Stomach smooth muscle (tissue), 2 donors: ENCODE measurements around the gene UBR3.

Source experiments
- H3K27ac ChIP-seq: one replicate; pipeline ENCODE4 v1.7.0; 2013; ENCODE audit warnings: mild to moderate bottlenecking, low read length, inconsistent platforms
- H3K27me3 ChIP-seq, 2 donors: one replicate each; pipeline ENCODE4 v1.7.0; 2013; ENCODE audit warnings: low read length in 2 of 2; ENCODE audit not compliant: insufficient read depth in 2 of 2, control insufficient read depth in 1 of 2
- H3K36me3 ChIP-seq, 2 donors: one replicate each; pipeline ENCODE4 v1.7.0; 2013; ENCODE audit warnings: low read length in 2 of 2; ENCODE audit not compliant: control insufficient read depth in 2 of 2, insufficient read depth in 2 of 2
- H3K4me1 ChIP-seq: one replicate; pipeline ENCODE4 v1.7.0; 2013; ENCODE audit warnings: low read length; ENCODE audit not compliant: control insufficient read depth, insufficient read depth
- H3K4me3 ChIP-seq, 2 donors: one replicate each; pipeline ENCODE4 v1.7.0; 2013; ENCODE audit warnings: low read length in 2 of 2
- H3K9ac ChIP-seq, 2 donors: one replicate each; pipeline ENCODE4 v1.7.0; 2013; ENCODE audit warnings: low read length in 2 of 2, mild to moderate bottlenecking in 1 of 2
- H3K9me3 ChIP-seq, 2 donors: one replicate each; pipeline ENCODE4 v1.7.0; 2013; ENCODE audit warnings: low read length in 2 of 2; ENCODE audit not compliant: control insufficient read depth in 2 of 2
- donor health status: healthy.
- donor health status: Pancreatic carcinoma.

The UBR3 gene

GRCh38 chr2:170077830-170078569 is 250.7 kb downstream of the UBR3 start:
- Histone ChIP-seq H3K9ac (no peak overlapping the region), H3K36me3 (peaks cover 3 to 9% of the 10 kb centered on the region in 2 donors), H3K9me3 (no peaks in the 10 kb centered on the region), H3K27ac (no peak overlapping the region), H3K27me3 (no peaks in the 10 kb centered on the region), H3K4me1 (no peaks in the 10 kb centered on the region), H3K4me3 (no peak overlapping the region)

GRCh38 chr2:170084820-170085491 is 257.7 kb downstream of the UBR3 start:
- Histone ChIP-seq H3K4me1 (peaks cover 3% of the 10 kb centered on the region), H3K36me3 (peaks cover 6 to 11% of the 10 kb centered on the region in 2 donors), H3K9me3 (no peaks in the 10 kb centered on the region), H3K4me3 (no peak overlapping the region), H3K27me3 (no peaks in the 10 kb centered on the region), H3K27ac (no peak overlapping the region), H3K9ac (no peak overlapping the region)

DNA sequence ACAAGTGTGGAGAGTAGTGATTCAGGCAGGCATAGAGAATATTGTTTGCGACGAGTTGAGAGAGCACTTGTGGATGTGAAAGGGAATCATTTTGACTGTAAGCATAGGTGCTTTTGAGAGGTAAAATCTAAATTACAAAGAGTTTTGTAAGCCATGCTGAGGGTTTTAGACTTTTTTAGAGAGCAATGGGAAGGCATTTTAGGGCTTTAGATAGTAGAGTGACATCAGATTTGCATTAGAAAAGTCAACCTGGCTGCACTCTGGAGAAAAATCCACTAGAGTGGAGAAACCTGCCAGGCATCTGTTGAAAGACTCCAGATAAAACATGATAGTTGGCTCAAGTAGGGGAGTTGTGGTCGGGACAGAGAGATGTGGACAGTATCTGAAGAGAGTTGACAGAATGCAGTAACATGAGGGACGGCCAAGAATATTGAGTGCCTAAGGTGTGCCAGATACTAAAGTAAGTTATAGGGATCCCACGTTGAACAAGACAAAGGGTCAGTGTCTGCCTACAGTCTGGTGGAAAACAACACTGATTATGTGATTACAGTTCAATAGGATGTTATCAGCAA is 258.9 kb downstream of the UBR3 start:
- no peak overlapping the region for H3K27ac ChIP-seq
- no peak overlapping the region for H3K9ac ChIP-seq
- peaks cover 3% of the 10 kb centered on the region for H3K4me1 ChIP-seq
- no peaks in the 10 kb centered on the region for H3K27me3 ChIP-seq
- no peak overlapping the region for H3K4me3 ChIP-seq
- no peaks in the 10 kb centered on the region for H3K9me3 ChIP-seq
- H3K36me3 ChIP-seq = peaks cover 6 to 7% of the 10 kb centered on the region in 2 donors

DNA sequence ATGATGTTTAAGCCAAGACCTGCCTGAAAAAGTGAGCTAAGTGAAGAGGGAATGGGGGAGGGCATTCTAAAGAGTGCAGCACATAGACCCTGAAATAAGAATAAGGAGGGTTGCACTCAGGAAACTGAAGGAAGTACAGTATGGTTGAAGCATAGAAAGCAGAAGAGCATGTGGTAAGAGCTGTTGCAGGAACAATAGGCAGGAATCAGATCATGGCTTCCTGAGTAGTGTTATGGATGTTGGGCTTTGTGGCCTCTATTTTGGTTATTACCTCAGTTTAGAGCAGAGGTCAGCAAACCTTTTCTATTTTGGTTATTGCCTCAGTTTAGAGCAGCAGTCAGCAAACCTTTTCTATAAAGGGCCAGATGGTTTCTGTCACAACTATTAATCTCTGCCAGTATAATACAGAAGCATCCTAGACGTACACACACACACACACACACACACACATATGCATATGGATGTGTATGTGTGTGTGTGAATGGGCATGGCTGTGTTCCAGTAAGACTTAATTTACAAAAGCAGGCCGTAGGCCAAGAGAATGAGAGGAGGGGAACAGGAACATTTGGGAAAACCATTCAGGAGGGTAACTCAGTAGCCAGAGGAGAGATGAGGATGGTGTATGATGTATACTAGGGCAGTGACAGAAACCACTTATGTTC is 259.6 kb downstream of the UBR3 start:
- no peak overlapping the region for H3K4me3 ChIP-seq

DNA sequence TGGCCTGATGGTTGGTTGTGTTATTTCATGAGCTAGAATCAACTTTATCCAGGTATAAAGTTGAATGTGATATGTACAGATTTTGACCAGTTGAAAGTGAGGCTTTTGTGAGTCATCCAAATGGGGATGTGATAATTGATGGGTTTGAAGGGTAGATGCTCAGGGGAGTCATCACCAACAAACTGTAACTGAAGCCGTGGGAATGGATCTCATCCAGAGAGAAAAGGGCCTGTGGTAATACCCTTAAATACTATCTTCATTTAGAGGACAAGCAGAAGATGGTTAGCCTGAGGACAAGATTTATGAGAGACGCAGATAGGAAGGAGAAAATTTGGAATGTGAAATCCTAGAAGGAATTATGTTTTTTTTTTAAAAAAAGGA is 260.1 kb downstream of the UBR3 start:
- no peaks in the 10 kb centered on the region for H3K9me3 ChIP-seq
- H3K9ac ChIP-seq = no peak overlapping the region
- no peaks in the 10 kb centered on the region for H3K27me3 ChIP-seq
- peaks cover 3% of the 10 kb centered on the region for H3K4me1 ChIP-seq
- H3K36me3 ChIP-seq = peaks cover 4 to 6% of the 10 kb centered on the region in 2 donors
- H3K27ac ChIP-seq = no peak overlapping the region
- no peak overlapping the region for H3K4me3 ChIP-seq

More for the DNA sequence above, 259.6 kb downstream of the UBR3 start:
- Histone ChIP-seq H3K27me3 (no peaks in the 10 kb centered on the region), H3K36me3 (peaks cover 5 to 6% of the 10 kb centered on the region in 2 donors), H3K27ac (no peak overlapping the region), H3K4me1 (peaks cover 3% of the 10 kb centered on the region), H3K9ac (no peak overlapping the region), H3K9me3 (no peaks in the 10 kb centered on the region)

- Histone ChIP-seq H3K4me3 (no peak overlapping the region), H3K4me1 (peaks cover 3% of the 10 kb centered on the region), H3K36me3 (peaks cover 4 to 6% of the 10 kb centered on the region in 2 donors), H3K27ac (no peak overlapping the region), H3K9ac (no peak overlapping the region), H3K27me3 (no peaks in the 10 kb centered on the region), H3K9me3 (no peaks in the 10 kb centered on the region)
These were observed 261.5 kb downstream of the UBR3 start for GRCh38 chr2:170088776-170089175.

GRCh38 chr2:170090229-170090628 is 263.0 kb downstream of the UBR3 start:
- no peak overlapping the region for H3K9ac ChIP-seq
- H3K27ac ChIP-seq = no peak overlapping the region
- no peak overlapping the region for H3K4me3 ChIP-seq
- H3K4me1 ChIP-seq = peaks cover 3% of the 10 kb centered on the region
- H3K9me3 ChIP-seq = no peaks in the 10 kb centered on the region
- no peaks in the 10 kb centered on the region for H3K27me3 ChIP-seq
- H3K36me3 ChIP-seq = no peaks in the 10 kb centered on the region

- peaks cover 3% of the 10 kb centered on the region for H3K4me1 ChIP-seq
- no peaks in the 10 kb centered on the region for H3K27me3 ChIP-seq
- no peak overlapping the region for H3K9ac ChIP-seq
- no peak overlapping the region for H3K27ac ChIP-seq
- no peaks in the 10 kb centered on the region for H3K9me3 ChIP-seq
- H3K36me3 ChIP-seq = no peaks in the 10 kb centered on the region
- H3K4me3 ChIP-seq = no peak overlapping the region
These were observed 264.2 kb downstream of the UBR3 start for GRCh38 chr2:170091436-170091835.

GRCh38 chr2:170092436-170093060 is 265.3 kb downstream of the UBR3 start:
- no peaks in the 10 kb centered on the region for H3K36me3 ChIP-seq
- H3K9ac ChIP-seq = no peak overlapping the region
- no peak overlapping the region for H3K27ac ChIP-seq
- no peak overlapping the region for H3K4me3 ChIP-seq
- H3K4me1 ChIP-seq = no peaks in the 10 kb centered on the region
- no peaks in the 10 kb centered on the region for H3K9me3 ChIP-seq
- no peaks in the 10 kb centered on the region for H3K27me3 ChIP-seq

DNA sequence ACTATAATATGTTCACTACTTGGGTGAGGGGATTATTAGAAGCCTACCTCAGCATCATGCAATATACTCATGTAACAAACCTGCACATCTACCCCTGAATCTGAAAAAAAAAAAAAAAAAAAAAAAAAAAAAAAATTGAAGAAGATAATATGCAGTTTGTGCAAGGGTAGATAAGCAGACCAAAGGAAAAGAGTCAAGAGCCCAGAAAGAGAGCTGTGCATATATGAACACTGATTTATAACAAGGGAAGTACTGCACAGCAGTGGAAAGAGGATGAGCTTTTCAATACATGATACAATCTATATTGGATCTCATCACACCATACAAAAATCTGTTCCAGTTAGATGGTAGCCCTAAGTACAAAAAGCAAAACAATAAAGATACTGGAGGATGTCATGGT is 268.1 kb downstream of the UBR3 start:
- H3K9me3 ChIP-seq = no peaks in the 10 kb centered on the region
- H3K36me3 ChIP-seq = no peaks in the 10 kb centered on the region
- no peaks in the 10 kb centered on the region for H3K4me1 ChIP-seq
- no peak overlapping the region for H3K27ac ChIP-seq
- H3K4me3 ChIP-seq = no peak overlapping the region
- H3K9ac ChIP-seq = no peak overlapping the region
- no peaks in the 10 kb centered on the region for H3K27me3 ChIP-seq
